Measurements from ENCODE around the gene SLC25A13. TPM values are rescaled to one million over a fixed set of nuclear protein-coding genes. Genes with fewer than 3 reads are reported as not detected.

The SLC25A13 gene
- total and polyA plus RNA-seq, 9 of the 15 experiments (the other 6 are each of a cell fraction or from before 2014, with no cell fraction given), result 21.4 to 80.2 (median 58.7) TPM

DNA sequence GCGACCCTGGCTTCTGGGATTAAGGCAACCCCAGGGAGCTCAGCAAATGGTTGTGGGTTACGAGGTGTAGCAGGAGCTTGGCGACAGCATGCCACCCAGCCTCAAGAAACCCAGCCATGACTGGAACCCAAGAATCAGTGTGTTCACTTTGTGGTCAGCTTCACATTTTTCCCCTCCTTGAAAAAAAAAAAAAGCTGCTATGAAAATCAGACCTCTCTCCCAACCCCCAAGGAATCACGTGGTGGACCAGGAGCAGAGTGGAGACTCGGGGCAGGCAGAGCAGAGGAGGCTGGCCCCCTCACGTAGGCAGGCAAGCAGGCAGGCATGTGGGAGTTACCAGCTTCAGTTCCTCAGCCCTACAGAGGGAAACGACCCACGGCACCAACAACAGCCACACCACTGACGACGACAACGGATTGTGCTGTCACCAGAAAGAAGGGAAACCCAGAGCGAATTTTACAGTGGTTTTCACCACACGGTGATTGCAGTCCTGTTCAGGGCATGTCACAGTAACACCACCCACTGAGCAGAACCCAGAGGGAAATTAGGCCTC is 203.4 kb downstream of the SLC25A13 start:
- H3K27me3 ChIP-seq (ENCODE audit: control insufficient read depth in 2 of 2, insufficient read depth in 2 of 2, low read length in 2 of 2), result no peaks in the 10 kb centered on the region
- ATAC-seq, result peak; percentile 70
- H4K20me1 ChIP-seq (replicated peaks; ENCODE audit: control insufficient read depth, insufficient read depth, low read length), result no peaks in the 10 kb centered on the region
- H3K4me3 ChIP-seq, result no peak overlapping the region
- H3K9ac ChIP-seq (ENCODE audit: insufficient read depth in 1 of 2, low read depth in 2 of 2, low read length in 2 of 2), result peak overlapping the region in 1 of 2 experiments; percentile 64; a peak in 2 of 4 replicates
- no peaks in the 10 kb centered on the region for H3K79me2 ChIP-seq (ENCODE audit: control insufficient read depth, insufficient read depth, low read length)
- no peak overlapping the region for H2AFZ ChIP-seq (ENCODE audit: low read depth, low read length)
- no peaks in the 10 kb centered on the region for H3K9me1 ChIP-seq (ENCODE audit: control insufficient read depth, insufficient read depth, low read length)
- H3K36me3 ChIP-seq (ENCODE audit: control insufficient read depth, insufficient read depth, low read length), result peaks cover 17% of the 10 kb centered on the region; the same call in 1 of the 3 replicates
- H3K27ac ChIP-seq (ENCODE audit: extremely low read depth, low read depth, low read length), result no peak overlapping the region
- CTCF ChIA-PET (ENCODE audit: low intra/inter-chr PET ratio), result no interaction called here
- H3K9me3 ChIP-seq (replicated peaks; ENCODE audit: control insufficient read depth, insufficient read depth, low read depth, low read length), result peaks cover 4% of the 10 kb centered on the region
- in situ Hi-C loops (cut with MboI), result no loop called here
- H3K4me2 ChIP-seq (ENCODE audit: insufficient read depth, low read length), result no peak overlapping the region
- no peak for FAIRE-seq
- BruUV-seq (replicated peaks), result no TSS peak
- POLR2A ChIA-PET, result no interaction called here
- WGBS (ENCODE audit: insufficient coverage, low coverage, missing lambda C conversion rate), result 37% methylated on average over 13 of the region's 13 CpGs
- no peaks in the 10 kb centered on the region for H3K4me1 ChIP-seq (replicated peaks in 1 of 2; ENCODE audit: control insufficient read depth in 2 of 2, insufficient read depth in 2 of 2, low read length in 2 of 2)
- peak in 2 of 4 experiments; percentile 16 for DNase-seq (ENCODE audit: extremely low read depth in 1 of 4, low spot score in 3 of 4)
- intact Hi-C loops (cut with micrococcal nuclease), result no loop called here
- TF ChIP-seq, protein P1, sequence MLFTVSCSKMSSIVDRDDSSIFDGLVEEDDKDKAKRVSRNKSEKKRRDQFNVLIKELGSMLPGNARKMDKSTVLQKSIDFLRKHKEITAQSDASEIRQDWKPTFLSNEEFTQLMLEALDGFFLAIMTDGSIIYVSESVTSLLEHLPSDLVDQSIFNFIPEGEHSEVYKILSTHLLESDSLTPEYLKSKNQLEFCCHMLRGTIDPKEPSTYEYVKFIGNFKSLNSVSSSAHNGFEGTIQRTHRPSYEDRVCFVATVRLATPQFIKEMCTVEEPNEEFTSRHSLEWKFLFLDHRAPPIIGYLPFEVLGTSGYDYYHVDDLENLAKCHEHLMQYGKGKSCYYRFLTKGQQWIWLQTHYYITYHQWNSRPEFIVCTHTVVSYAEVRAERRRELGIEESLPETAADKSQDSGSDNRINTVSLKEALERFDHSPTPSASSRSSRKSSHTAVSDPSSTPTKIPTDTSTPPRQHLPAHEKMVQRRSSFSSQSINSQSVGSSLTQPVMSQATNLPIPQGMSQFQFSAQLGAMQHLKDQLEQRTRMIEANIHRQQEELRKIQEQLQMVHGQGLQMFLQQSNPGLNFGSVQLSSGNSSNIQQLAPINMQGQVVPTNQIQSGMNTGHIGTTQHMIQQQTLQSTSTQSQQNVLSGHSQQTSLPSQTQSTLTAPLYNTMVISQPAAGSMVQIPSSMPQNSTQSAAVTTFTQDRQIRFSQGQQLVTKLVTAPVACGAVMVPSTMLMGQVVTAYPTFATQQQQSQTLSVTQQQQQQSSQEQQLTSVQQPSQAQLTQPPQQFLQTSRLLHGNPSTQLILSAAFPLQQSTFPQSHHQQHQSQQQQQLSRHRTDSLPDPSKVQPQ (CRISPR knock-in tag; IDR thresholded peaks at IDR 0.05; ENCODE audit: borderline replicate concordance), result no peak
- TF ChIP-seq, protein P2, sequence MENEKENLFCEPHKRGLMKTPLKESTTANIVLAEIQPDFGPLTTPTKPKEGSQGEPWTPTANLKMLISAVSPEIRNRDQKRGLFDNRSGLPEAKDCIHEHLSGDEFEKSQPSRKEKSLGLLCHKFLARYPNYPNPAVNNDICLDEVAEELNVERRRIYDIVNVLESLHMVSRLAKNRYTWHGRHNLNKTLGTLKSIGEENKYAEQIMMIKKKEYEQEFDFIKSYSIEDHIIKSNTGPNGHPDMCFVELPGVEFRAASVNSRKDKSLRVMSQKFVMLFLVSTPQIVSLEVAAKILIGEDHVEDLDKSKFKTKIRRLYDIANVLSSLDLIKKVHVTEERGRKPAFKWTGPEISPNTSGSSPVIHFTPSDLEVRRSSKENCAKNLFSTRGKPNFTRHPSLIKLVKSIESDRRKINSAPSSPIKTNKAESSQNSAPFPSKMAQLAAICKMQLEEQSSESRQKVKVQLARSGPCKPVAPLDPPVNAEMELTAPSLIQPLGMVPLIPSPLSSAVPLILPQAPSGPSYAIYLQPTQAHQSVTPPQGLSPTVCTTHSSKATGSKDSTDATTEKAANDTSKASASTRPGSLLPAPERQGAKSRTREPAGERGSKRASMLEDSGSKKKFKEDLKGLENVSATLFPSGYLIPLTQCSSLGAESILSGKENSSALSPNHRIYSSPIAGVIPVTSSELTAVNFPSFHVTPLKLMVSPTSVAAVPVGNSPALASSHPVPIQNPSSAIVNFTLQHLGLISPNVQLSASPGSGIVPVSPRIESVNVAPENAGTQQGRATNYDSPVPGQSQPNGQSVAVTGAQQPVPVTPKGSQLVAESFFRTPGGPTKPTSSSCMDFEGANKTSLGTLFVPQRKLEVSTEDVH (IDR thresholded peaks at IDR 0.05; ENCODE audit: low read depth, partially characterized antibody), result no peak
- TF ChIP-seq MYNN (IDR thresholded peaks at IDR 0.05) (0 out of 2 replicates have a peak, but pooled peaks have one; percentile 18), MYNN (CRISPR knock-in tag; IDR thresholded peaks at IDR 0.05) (no peak), E2F3 (CRISPR knock-in tag; IDR thresholded peaks at IDR 0.05) (no peak)

Data from K562 (cell line).